SHP77 treated with DMSO at 0.1 percent for 48 hours (cell line): ENCODE measurements around the gene ANKRD55.

Experiments used
- DNase-seq: peaks from one replicate; lab custom pipeline; 2025; lab: John Stamatoyannopoulos, UW

Gene ANKRD55

DNA sequence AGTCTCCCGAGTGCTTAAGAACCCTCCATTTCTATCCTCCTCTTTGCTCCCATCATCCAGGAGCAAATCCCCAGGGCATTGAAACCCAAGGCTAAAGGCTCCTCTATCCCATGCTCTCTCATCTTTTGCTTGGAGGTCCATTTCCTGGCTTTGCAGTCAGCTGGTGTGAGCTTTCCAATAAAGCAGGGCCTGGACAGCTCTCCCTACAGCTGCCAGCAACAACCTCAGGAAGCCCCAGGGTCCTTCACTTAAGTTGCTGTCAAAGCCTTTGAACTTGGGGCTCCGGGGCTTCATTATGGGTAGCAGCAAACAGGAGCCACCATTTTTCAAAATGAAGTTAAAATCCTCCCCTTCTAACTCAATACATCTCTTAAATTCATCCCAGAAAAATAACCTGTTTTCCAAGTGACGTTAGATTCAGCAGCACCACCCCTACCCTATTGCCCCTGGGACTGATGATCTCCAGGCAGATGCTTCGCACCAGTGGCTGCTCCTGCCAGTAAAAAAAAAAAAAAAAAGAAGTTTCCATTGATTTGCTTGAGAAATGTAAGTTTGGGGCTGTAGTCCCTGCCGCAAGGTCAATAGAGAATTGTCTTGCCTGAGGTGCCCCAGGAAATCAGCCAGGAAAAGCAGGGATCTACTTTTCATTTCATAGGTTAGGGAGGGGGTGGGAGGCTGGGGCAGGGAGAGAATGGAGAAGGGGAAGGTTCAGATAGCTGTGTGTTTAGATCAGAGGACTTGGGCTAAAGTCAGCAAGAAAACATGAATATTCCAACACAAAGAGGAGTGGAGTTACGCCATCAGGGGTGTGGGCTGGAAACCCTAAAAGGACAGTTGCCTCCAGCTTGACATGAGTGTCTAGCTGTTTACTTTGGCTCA is 154.6 kb downstream of the ANKRD55 start:
- no peak for DNase-seq

DNA sequence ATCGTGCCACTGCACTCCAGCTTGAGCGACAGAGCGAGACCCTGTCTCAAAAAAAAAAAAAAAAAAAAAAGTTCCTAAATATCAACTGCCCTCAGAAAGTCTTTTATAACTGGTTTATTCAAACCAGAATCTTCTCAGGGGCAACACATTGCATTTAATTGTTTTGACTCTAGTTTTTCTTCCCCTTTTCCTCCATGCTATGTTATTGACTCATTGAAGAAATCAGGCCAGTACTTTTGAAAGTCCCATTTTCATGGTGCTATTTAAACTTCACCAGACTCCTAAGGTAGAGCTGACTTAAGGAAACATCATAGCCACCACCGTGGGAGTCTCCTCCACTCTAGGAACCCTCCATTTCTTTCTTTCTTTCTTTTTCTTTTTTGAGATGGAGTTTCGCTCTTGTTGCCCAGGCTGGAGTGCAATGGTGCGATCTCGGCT is 155.3 kb downstream of the ANKRD55 start:
- DNase-seq = no peak

DNA sequence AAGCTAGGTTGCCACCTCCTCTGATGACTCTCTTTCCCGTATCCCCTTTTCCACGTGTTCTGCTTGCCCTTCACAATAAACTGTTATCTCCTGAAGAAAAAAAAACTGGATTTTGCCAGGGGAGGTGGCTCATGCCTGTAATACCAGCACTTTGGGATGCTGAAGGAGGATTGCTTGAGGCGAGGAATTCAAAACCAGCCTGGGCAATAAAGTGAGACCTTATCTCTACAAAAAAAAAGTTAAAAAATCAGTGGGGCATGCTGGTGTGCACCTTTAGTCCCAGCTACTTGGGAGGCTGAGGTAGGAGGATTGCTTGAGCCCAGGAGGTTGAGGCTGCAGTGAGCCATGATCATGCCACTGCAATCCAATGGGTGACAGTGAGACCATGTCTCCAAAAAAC is 156.6 kb downstream of the ANKRD55 start:
- DNase-seq = no peak

- DNase-seq = no peak
Measured at GRCh38 chr5:56075361-56075760, 157.8 kb downstream of the ANKRD55 start.

DNA sequence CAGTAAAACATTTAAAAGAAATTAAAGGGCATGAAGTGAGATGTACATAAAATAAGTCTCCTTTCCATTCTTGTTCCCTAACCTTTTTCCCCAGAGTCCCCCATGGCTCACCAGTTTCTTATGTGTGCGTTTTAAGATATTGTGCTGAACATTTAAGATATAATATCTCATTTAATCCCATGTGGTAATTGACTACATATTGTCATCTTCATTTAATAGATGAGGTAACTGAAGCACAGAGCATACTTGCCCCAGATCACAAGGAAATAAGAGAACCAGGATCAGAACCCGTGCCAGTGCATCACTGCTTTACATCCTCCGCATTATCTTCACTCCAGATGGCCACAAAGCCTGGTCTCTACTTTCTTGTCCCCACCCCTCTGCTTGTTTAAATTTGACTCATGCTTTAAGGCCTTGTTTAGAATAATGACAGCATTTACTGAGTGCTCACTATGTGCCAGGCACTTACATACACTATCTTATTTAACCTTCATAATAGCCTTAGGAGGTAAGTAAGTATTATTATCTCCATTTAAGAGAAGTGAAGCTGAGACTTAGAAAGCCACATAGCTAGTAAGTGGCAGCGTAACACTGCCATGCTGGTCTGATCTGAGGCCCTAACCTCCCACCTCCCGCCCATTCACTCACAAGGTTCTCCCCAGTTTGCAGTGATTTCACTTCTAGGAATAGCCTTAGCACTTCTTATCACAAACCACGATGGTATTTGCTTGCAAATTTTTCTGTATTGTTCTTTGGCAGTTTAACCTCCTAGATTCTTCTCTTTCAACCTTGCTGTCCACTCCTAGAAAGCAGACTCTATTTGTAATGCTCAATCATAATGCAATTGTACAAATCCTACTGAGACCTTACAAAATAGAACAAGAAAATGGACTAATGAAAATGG is 160.0 kb downstream of the ANKRD55 start:
- no peak for DNase-seq

- DNase-seq = no peak
Measured at GRCh38 chr5:56071470-56071869, 161.7 kb downstream of the ANKRD55 start.

- DNase-seq = no peak
Measured at GRCh38 chr5:56070851-56071465, 162.2 kb downstream of the ANKRD55 start.

- no peak for DNase-seq
Measured at GRCh38 chr5:56069652-56070226, 163.4 kb downstream of the ANKRD55 start.

DNA sequence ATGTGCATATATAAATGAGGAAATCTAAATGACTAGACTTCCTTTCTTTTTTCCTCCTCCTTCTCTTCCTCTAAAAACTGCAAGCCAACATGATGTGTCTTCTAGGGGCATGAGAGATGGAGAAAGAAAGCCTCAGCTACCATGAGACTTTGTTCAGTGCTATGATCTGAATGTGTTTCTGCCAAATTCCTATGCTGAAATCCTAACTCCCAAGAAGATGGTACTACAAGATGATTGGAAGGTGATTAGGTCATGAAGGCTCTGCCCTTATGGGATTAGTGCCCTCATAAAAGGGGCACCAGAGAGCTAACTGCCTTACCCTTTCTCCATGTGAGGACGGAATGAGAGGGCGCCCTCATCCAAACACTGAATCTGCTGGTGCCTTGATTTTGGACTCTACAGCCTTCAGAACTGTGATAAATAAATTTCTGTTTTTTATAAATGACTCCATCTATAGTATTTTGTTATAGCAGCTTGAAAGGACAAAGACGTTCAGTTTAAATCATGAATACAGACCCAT is 166.1 kb downstream of the ANKRD55 start:
- DNase-seq = no peak

- DNase-seq = no peak
Measured at GRCh38 chr5:56064984-56065383, 168.1 kb downstream of the ANKRD55 start.

- DNase-seq = no peak
Measured at GRCh38 chr5:56060276-56061110, 172.6 kb downstream of the ANKRD55 start.

GRCh38 chr5:56059854-56060253 is 173.3 kb downstream of the ANKRD55 start:
- no peak for DNase-seq

GRCh38 chr5:56056875-56057274 is 176.3 kb downstream of the ANKRD55 start:
- DNase-seq = no peak

DNA sequence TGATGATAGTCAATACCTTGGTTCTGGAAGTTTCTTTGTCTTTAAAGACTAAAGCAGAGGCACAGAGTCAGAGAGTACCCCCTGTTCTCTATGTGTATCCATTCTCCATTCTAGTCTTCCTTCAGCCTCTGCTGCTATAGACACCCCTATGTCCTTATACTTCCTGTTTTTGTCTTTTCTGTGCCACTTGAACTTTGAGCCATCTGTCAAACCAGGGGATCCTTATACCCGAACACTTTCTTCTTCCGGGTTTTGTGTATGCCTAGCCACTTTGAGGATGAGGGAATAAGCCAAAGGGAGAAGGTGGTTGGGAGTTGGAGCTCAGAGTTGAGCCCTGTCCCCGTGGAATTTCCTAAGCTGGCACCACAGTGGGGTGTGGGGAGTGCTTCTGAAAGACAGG is 177.3 kb downstream of the ANKRD55 start:
- DNase-seq = no peak

- no peak for DNase-seq
Measured at GRCh38 chr5:56055287-56055686, 177.8 kb downstream of the ANKRD55 start.

- DNase-seq = no peak
Measured at GRCh38 chr5:56054666-56055065, 178.5 kb downstream of the ANKRD55 start.

DNA sequence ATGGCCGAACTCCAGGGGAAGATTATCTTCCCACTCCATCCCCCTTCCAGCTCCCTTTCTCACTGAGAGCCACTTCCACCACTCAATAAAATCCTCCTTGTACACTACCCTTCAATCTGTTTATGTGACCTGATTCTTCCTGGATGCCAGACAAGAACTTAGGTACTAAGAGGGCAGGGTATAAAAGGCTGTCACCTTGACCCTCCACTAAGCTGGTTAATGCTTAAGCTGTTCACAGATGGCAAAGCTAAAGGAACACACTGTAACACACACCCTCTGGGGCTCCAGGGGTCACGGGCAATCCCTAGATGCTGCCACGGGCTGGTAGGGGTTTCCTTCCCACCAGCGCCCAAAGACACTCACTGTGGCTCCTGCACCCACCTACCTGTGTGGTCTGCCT is 179.8 kb downstream of the ANKRD55 start:
- no peak for DNase-seq

- DNase-seq = no peak
Measured at GRCh38 chr5:56052735-56053134, 180.4 kb downstream of the ANKRD55 start.

DNA sequence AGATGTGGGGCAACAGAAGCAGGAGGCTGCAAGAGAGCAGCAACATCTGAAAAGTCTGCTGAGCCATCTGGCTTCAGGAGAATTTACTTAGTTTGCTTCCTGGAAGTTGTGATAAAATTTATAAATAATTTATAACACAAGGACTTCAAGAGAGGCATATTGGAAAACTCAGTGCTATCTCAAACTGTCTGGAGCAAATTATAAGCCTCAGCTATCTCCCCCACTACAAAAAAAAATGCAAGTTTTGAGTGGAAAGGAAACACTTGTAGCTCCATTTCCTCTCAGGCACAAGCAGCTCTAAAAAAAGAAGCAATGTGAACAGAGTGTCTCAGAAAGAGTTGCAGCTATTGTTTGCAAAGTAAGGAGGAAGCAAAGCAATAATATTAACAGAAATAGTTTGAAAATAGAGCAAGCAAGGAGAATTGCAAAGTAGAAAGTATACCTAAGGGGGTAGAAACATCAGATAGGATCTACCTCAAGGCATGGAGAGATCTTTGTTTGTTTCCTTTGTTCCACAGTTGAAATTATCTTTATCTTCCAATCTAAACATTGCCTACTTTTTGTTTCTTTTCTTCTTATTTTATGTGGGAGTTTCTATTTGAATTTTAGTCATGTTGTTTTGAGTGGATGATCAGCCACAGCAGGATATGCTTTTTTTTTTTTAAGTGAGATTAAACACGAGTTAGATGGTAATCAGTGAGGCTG is 182.4 kb downstream of the ANKRD55 start:
- DNase-seq = no peak
